ENCODE data around the gene RALGAPA2. TPM values are rescaled to one million over a fixed set of nuclear protein-coding genes. Genes with fewer than 3 reads are reported as not detected.

RALGAPA2 gene
- total and polyA plus RNA-seq, 2 donors (not counting 1 experiment from before 2014, with no cell fraction given): 1.2 to 7.6 TPM

- TF ChIP-seq CTCF (conservative IDR thresholded peaks at IDR 0.05 in 1 of 2, IDR thresholded peaks at IDR 0.05 in 1 of 2; ENCODE audit: low read depth in 1 of 2, low read length in 2 of 2): no peak
- no peak for TF ChIP-seq EZH2 (IDR thresholded peaks at IDR 0.05; ENCODE audit: low read length, missing control alignments)
- Histone ChIP-seq H4K20me1 (ENCODE audit: control insufficient read depth, extremely low read depth, insufficient read depth, low read length) (no peaks in the 10 kb centered on the region), H3K27ac (ENCODE audit: insufficient read depth, low read length) (no peak overlapping the region), H3K27me3 (ENCODE audit: control insufficient read depth, insufficient read depth, low read length) (no peaks in the 10 kb centered on the region), H3K9ac (ENCODE audit: insufficient read depth, low read length) (no peak overlapping the region), H3K4me2 (ENCODE audit: extremely low read depth, insufficient read depth, low read length) (no peak overlapping the region), H3K36me3 (ENCODE audit: control insufficient read depth, insufficient read depth, low read length) (no peaks in the 10 kb centered on the region), H3K4me3 (replicated peaks in 1 of 4; ENCODE audit: control extremely low read depth in 1 of 4, insufficient read depth in 1 of 4, low read depth in 3 of 4, low read length in 4 of 4) (no peak overlapping the region), H3K4me1 (ENCODE audit: control insufficient read depth, extremely low read depth, insufficient read depth, low read length) (no peaks in the 10 kb centered on the region), H3K9me3 (ENCODE audit: control insufficient read depth, insufficient read depth, low read depth, low read length) (no peaks in the 10 kb centered on the region), H2AFZ (ENCODE audit: low read length) (no peak overlapping the region), H3K79me2 (ENCODE audit: control insufficient read depth, insufficient read depth, low read length) (no peaks in the 10 kb centered on the region)
- no peak for DNase-seq (ENCODE audit: low read depth in 2 of 2)
Observed at GRCh38 chr20:20597966-20598365, 114.5 kb downstream of the RALGAPA2 start.

GRCh38 chr20:20594171-20594530, 118.3 kb downstream of the RALGAPA2 start:
- H3K27ac ChIP-seq (ENCODE audit: insufficient read depth, low read length): no peak overlapping the region
- H3K9me3 ChIP-seq (ENCODE audit: control insufficient read depth, insufficient read depth, low read depth, low read length): no peaks in the 10 kb centered on the region
- H4K20me1 ChIP-seq (ENCODE audit: control insufficient read depth, extremely low read depth, insufficient read depth, low read length): no peaks in the 10 kb centered on the region
- no peaks in the 10 kb centered on the region for H3K27me3 ChIP-seq (ENCODE audit: control insufficient read depth, insufficient read depth, low read length)
- no peak overlapping the region for H3K4me3 ChIP-seq (replicated peaks in 1 of 4; ENCODE audit: control extremely low read depth in 1 of 4, insufficient read depth in 1 of 4, low read depth in 3 of 4, low read length in 4 of 4)
- no peaks in the 10 kb centered on the region for H3K36me3 ChIP-seq (ENCODE audit: control insufficient read depth, insufficient read depth, low read length)
- peak in 1 of 2 donors; percentile 34 for TF ChIP-seq CTCF (conservative IDR thresholded peaks at IDR 0.05 in 1 of 2, IDR thresholded peaks at IDR 0.05 in 1 of 2; ENCODE audit: low read depth in 1 of 2, low read length in 2 of 2)
- no peak for TF ChIP-seq EZH2 (IDR thresholded peaks at IDR 0.05; ENCODE audit: low read length, missing control alignments)
- peak; percentile 15 to 73 for DNase-seq (ENCODE audit: low read depth in 2 of 2)
- H3K9ac ChIP-seq (ENCODE audit: insufficient read depth, low read length): no peak overlapping the region
- no peak overlapping the region for H3K4me2 ChIP-seq (ENCODE audit: extremely low read depth, insufficient read depth, low read length)
- no peaks in the 10 kb centered on the region for H3K79me2 ChIP-seq (ENCODE audit: control insufficient read depth, insufficient read depth, low read length)
- H2AFZ ChIP-seq (ENCODE audit: low read length): no peak overlapping the region
- no peaks in the 10 kb centered on the region for H3K4me1 ChIP-seq (ENCODE audit: control insufficient read depth, extremely low read depth, insufficient read depth, low read length)

- peak; percentile 71 to 74 for TF ChIP-seq CTCF (conservative IDR thresholded peaks at IDR 0.05 in 1 of 2, IDR thresholded peaks at IDR 0.05 in 1 of 2; ENCODE audit: low read depth in 1 of 2, low read length in 2 of 2)
- no peak for TF ChIP-seq EZH2 (IDR thresholded peaks at IDR 0.05; ENCODE audit: low read length, missing control alignments)
- H3K4me3 ChIP-seq (replicated peaks in 1 of 4; ENCODE audit: control extremely low read depth in 1 of 4, insufficient read depth in 1 of 4, low read depth in 3 of 4, low read length in 4 of 4): peak overlapping the region in 2 of 4 experiments; percentile 20 to 22
- H4K20me1 ChIP-seq (ENCODE audit: control insufficient read depth, extremely low read depth, insufficient read depth, low read length): no peaks in the 10 kb centered on the region
- H3K4me1 ChIP-seq (ENCODE audit: control insufficient read depth, extremely low read depth, insufficient read depth, low read length): no peaks in the 10 kb centered on the region
- no peaks in the 10 kb centered on the region for H3K27me3 ChIP-seq (ENCODE audit: control insufficient read depth, insufficient read depth, low read length)
- H3K9ac ChIP-seq (ENCODE audit: insufficient read depth, low read length): no peak overlapping the region
- H3K4me2 ChIP-seq (ENCODE audit: extremely low read depth, insufficient read depth, low read length): peak overlapping the region; percentile 77
- peak overlapping the region; percentile 65 for H2AFZ ChIP-seq (ENCODE audit: low read length)
- no peaks in the 10 kb centered on the region for H3K79me2 ChIP-seq (ENCODE audit: control insufficient read depth, insufficient read depth, low read length)
- no peak overlapping the region for H3K27ac ChIP-seq (ENCODE audit: insufficient read depth, low read length)
- no peaks in the 10 kb centered on the region for H3K9me3 ChIP-seq (ENCODE audit: control insufficient read depth, insufficient read depth, low read depth, low read length)
- no peaks in the 10 kb centered on the region for H3K36me3 ChIP-seq (ENCODE audit: control insufficient read depth, insufficient read depth, low read length)
- peak; percentile 48 to 89 for DNase-seq (ENCODE audit: low read depth in 2 of 2)
Observed at GRCh38 chr20:20593447-20594170, 118.8 kb downstream of the RALGAPA2 start.
